MM.1S (cell line): Measurements from ENCODE around the gene FMN1.
A peak's percentile ranks its signal among the peaks of the same experiment; 100 is the strongest.

ENCODE experiments used
- DNase-seq: peaks from one replicate; pipeline ENCODE4 v3.0.0-alpha.2; 2015
- H2AFZ ChIP-seq: fragments of 300-600 bp; sonication (generic); 2 replicates; pipeline ENCODE4 v1.6.0; 2016; ENCODE audit warnings: antibody characterized with exemption, low read length
- H3F3A ChIP-seq: fragments of 300-600 bp; sonication (generic); 2 replicates; pipeline ENCODE4 v1.6.1; 2016; ENCODE audit warnings: mild to moderate bottlenecking, antibody characterized with exemption, low read length, moderate library complexity, mixed read lengths; ENCODE audit not compliant: insufficient read depth
- H3K27ac ChIP-seq: fragments of 300-600 bp; sonication (generic); 2 replicates; pipeline ENCODE4 v1.5.1; 2016; ENCODE audit warnings: mild to moderate bottlenecking, low read length
- H3K27me3 ChIP-seq: fragments of 300-600 bp; sonication (generic); replicated peaks from 2 replicates; pipeline ENCODE4 v1.6.0; 2016; ENCODE audit warnings: low read length; ENCODE audit not compliant: insufficient read depth
- H3K36me3 ChIP-seq: fragments of 300-600 bp; sonication (generic); replicated peaks from 2 replicates; pipeline ENCODE4 v1.6.1; 2016; ENCODE audit warnings: mild to moderate bottlenecking, low read length, mixed read lengths; ENCODE audit not compliant: insufficient read depth
- H3K4me1 ChIP-seq: fragments of 300-600 bp; sonication (generic); 2 replicates; pipeline ENCODE4 v1.6.1; 2016; ENCODE audit warnings: low read length, mixed read lengths
- H3K4me2 ChIP-seq: fragments of 300-600 bp; sonication (generic); 2 replicates; pipeline ENCODE4 v1.6.0; 2016; ENCODE audit warnings: low read depth, low read length
- H3K4me3 ChIP-seq: fragments of 300-600 bp; sonication (generic); 2 replicates; pipeline ENCODE4 v1.5.1; 2016; ENCODE audit warnings: low read length, mixed read lengths
- H3K79me2 ChIP-seq: fragments of 300-600 bp; sonication (generic); 2 replicates; pipeline ENCODE4 v1.6.1; 2016; ENCODE audit warnings: mixed run types, low read length, mixed read lengths
- H3K9ac ChIP-seq: fragments of 300-600 bp; sonication (generic); 2 replicates; pipeline ENCODE4 v1.6.1; 2016; ENCODE audit warnings: low read length, mixed read lengths
- H3K9me2 ChIP-seq: fragments of 300-600 bp; sonication (generic); replicated peaks from 2 replicates; pipeline ENCODE4 v1.6.1; 2016; ENCODE audit warnings: mild to moderate bottlenecking, low read length, mixed read lengths; ENCODE audit not compliant: insufficient read depth
- H3K9me3 ChIP-seq: fragments of 300-600 bp; sonication (generic); replicated peaks from 2 replicates; pipeline ENCODE4 v1.6.1; 2016; ENCODE audit warnings: mild to moderate bottlenecking, low read length, mixed read lengths; ENCODE audit not compliant: insufficient read depth
- H4K20me1 ChIP-seq: fragments of 300-600 bp; sonication (generic); 2 replicates; pipeline ENCODE4 v1.6.1; 2016; ENCODE audit warnings: mild to moderate bottlenecking, low read length, moderate library complexity, mixed read lengths; ENCODE audit not compliant: insufficient read depth
- EZH2 ChIP-seq: fragments of 300-600 bp; sonication (generic); optimal IDR thresholded peaks from 2 replicates; pipeline ENCODE3; 2017; ENCODE audit warnings: low read depth, mild to moderate bottlenecking, antibody characterized with exemption, low read length, mixed read lengths
- EZH2phosphoT487 ChIP-seq: fragments of 300-600 bp; sonication (generic); IDR thresholded peaks from 2 replicates; pipeline ENCODE4 v1.6.1; 2018; ENCODE audit warnings: antibody characterized with exemption, low read length
- TF ChIP-seq, protein P1 (sequence below): fragments of 300-600 bp; sonication (generic); IDR thresholded peaks from 2 replicates; pipeline ENCODE4 v1.5.1; 2016; ENCODE audit warnings: antibody characterized with exemption, low read length, mixed read lengths

Gene FMN1

GRCh38 chr15:33136353-33136752 lies 58.2 kb downstream of the FMN1 start:
- Histone ChIP-seq H3K36me3 (no peaks in the 10 kb centered on the region), H2AFZ (no peak overlapping the region), H3K79me2 (no peaks in the 10 kb centered on the region), H3K27me3 (no peaks in the 10 kb centered on the region), H3K9me3 (no peaks in the 10 kb centered on the region), H3K9me2 (no peaks in the 10 kb centered on the region), H3K4me3 (no peak overlapping the region), H3K9ac (no peak overlapping the region), H3K4me1 (no peaks in the 10 kb centered on the region), H3K27ac (no peak overlapping the region), H4K20me1 (no peaks in the 10 kb centered on the region), H3K4me2 (no peak overlapping the region), H3F3A (no peaks in the 10 kb centered on the region)
- TF ChIP-seq, protein P1, sequence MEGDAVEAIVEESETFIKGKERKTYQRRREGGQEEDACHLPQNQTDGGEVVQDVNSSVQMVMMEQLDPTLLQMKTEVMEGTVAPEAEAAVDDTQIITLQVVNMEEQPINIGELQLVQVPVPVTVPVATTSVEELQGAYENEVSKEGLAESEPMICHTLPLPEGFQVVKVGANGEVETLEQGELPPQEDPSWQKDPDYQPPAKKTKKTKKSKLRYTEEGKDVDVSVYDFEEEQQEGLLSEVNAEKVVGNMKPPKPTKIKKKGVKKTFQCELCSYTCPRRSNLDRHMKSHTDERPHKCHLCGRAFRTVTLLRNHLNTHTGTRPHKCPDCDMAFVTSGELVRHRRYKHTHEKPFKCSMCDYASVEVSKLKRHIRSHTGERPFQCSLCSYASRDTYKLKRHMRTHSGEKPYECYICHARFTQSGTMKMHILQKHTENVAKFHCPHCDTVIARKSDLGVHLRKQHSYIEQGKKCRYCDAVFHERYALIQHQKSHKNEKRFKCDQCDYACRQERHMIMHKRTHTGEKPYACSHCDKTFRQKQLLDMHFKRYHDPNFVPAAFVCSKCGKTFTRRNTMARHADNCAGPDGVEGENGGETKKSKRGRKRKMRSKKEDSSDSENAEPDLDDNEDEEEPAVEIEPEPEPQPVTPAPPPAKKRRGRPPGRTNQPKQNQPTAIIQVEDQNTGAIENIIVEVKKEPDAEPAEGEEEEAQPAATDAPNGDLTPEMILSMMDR, result no peak
- no peak for TF ChIP-seq EZH2
- no peak for TF ChIP-seq EZH2phosphoT487
- no peak for DNase-seq

- no peak overlapping the region for H3K9ac ChIP-seq
- no peak overlapping the region for H2AFZ ChIP-seq
- no peak for DNase-seq
- no peaks in the 10 kb centered on the region for H3K4me1 ChIP-seq
- no peaks in the 10 kb centered on the region for H3F3A ChIP-seq
- no peaks in the 10 kb centered on the region for H3K27me3 ChIP-seq
- no peaks in the 10 kb centered on the region for H3K79me2 ChIP-seq
- no peaks in the 10 kb centered on the region for H3K36me3 ChIP-seq
- H3K27ac ChIP-seq, result no peak overlapping the region
- no peaks in the 10 kb centered on the region for H4K20me1 ChIP-seq
- no peak overlapping the region for H3K4me3 ChIP-seq
- H3K4me2 ChIP-seq, result no peak overlapping the region
- no peaks in the 10 kb centered on the region for H3K9me2 ChIP-seq
- H3K9me3 ChIP-seq, result no peaks in the 10 kb centered on the region
- TF ChIP-seq EZH2 (no peak), EZH2phosphoT487 (no peak)
- TF ChIP-seq, protein P1, result no peak
These were observed 59.1 kb downstream of the FMN1 start for GRCh38 chr15:33135355-33135781.

GRCh38 chr15:33132722-33133345 lies 61.7 kb downstream of the FMN1 start:
- DNase-seq, result peak; percentile 35
- Histone ChIP-seq H3K36me3 (no peaks in the 10 kb centered on the region), H3K27ac (no peak overlapping the region), H3K4me2 (no peak overlapping the region), H3K9me3 (no peaks in the 10 kb centered on the region), H3K4me1 (no peaks in the 10 kb centered on the region), H4K20me1 (no peaks in the 10 kb centered on the region), H3K27me3 (no peaks in the 10 kb centered on the region), H2AFZ (no peak overlapping the region), H3K79me2 (no peaks in the 10 kb centered on the region), H3F3A (no peaks in the 10 kb centered on the region), H3K4me3 (no peak overlapping the region), H3K9me2 (no peaks in the 10 kb centered on the region), H3K9ac (no peak overlapping the region)
- TF ChIP-seq EZH2phosphoT487 (no peak), EZH2 (no peak)
- TF ChIP-seq, protein P1, result peak; percentile 78
